ENCODE data around the gene PLAC9.

PLAC9 gene

GRCh38 chr10:80153460-80153859 is 20.9 kb downstream of the PLAC9 start:
- WGBS (ENCODE audit: insufficient coverage): 100% methylated on average over 3 of the region's 3 CpGs
- ChIA-PET POLR2A (no interaction called here), CTCF (interaction anchor here (0.9 to 1.7 kb wide), 5 partner anchors 9 to 33 kb away, joined by 3 to 6 read pairs (median 3); no protein-coding TSS in a partner anchor)
- no peak overlapping the region for H3K4me3 ChIP-seq (ENCODE audit: control insufficient read depth in 1 of 7, extremely low read depth in 1 of 7, insufficient read depth in 4 of 7, low read depth in 2 of 7, low read length in 6 of 7)
- DNase-seq: no peak
- H3K36me3 ChIP-seq (ENCODE audit: control insufficient read depth in 4 of 4, insufficient read depth in 4 of 4, low read length in 3 of 4): peaks cover 19 to 86% (median 62%) of the 10 kb centered on the region in 4 experiments
- no peaks in the 10 kb centered on the region for H3K27me3 ChIP-seq (replicated peaks in 2 of 5; ENCODE audit: control insufficient read depth in 4 of 5, insufficient read depth in 5 of 5, low read length in 4 of 5)
- peaks cover 0 to 15% (median 3%) of the 10 kb centered on the region in 5 experiments for H3K9me3 ChIP-seq (ENCODE audit: control extremely low read depth in 1 of 5, control insufficient read depth in 4 of 5, insufficient read depth in 2 of 5, low read depth in 1 of 5, low read length in 4 of 5)
- H3K4me1 ChIP-seq (ENCODE audit: control extremely low read depth in 1 of 4, control insufficient read depth in 4 of 4, insufficient read depth in 4 of 4, low read length in 3 of 4): peaks cover 0 to 13% (median 8%) of the 10 kb centered on the region in 4 experiments
- no peak overlapping the region for H3K27ac ChIP-seq (ENCODE audit: insufficient read depth in 1 of 2, low read depth in 1 of 2, low read length in 2 of 2, poor library complexity in 1 of 2, severe bottlenecking in 2 of 2)

- ChIA-PET POLR2A (no interaction called here), CTCF (interaction anchor here (1.2 to 1.7 kb wide), 3 partner anchors 8 to 11 kb away, joined by 3 to 6 read pairs (median 4); no protein-coding TSS in a partner anchor)
- Histone ChIP-seq H3K4me3 (ENCODE audit: control insufficient read depth in 1 of 7, extremely low read depth in 1 of 7, insufficient read depth in 4 of 7, low read depth in 2 of 7, low read length in 6 of 7) (no peak overlapping the region), H3K27me3 (replicated peaks in 2 of 5; ENCODE audit: control insufficient read depth in 4 of 5, insufficient read depth in 5 of 5, low read length in 4 of 5) (no peaks in the 10 kb centered on the region), H3K27ac (ENCODE audit: insufficient read depth in 1 of 2, low read depth in 1 of 2, low read length in 2 of 2, poor library complexity in 1 of 2, severe bottlenecking in 2 of 2) (no peak overlapping the region), H3K9me3 (ENCODE audit: control extremely low read depth in 1 of 5, control insufficient read depth in 4 of 5, insufficient read depth in 2 of 5, low read depth in 1 of 5, low read length in 4 of 5) (peaks cover 0 to 7% (median 3%) of the 10 kb centered on the region in 5 experiments), H3K4me1 (ENCODE audit: control extremely low read depth in 1 of 4, control insufficient read depth in 4 of 4, insufficient read depth in 4 of 4, low read length in 3 of 4) (peaks cover 0 to 21% (median 16%) of the 10 kb centered on the region in 4 experiments), H3K36me3 (ENCODE audit: control insufficient read depth in 4 of 4, insufficient read depth in 4 of 4, low read length in 3 of 4) (peaks cover 19 to 91% (median 59%) of the 10 kb centered on the region in 4 experiments)
- no peak for DNase-seq
- 100% methylated on average over 2 of the region's 5 CpGs for WGBS (ENCODE audit: insufficient coverage)
These were observed 22.1 kb downstream of the PLAC9 start for GRCh38 chr10:80154626-80154977.

GRCh38 chr10:80154978-80155695 is 22.6 kb downstream of the PLAC9 start:
- DNase-seq: no peak
- H3K4me1 ChIP-seq (ENCODE audit: control extremely low read depth in 1 of 4, control insufficient read depth in 4 of 4, insufficient read depth in 4 of 4, low read length in 3 of 4): peaks cover 0 to 21% (median 16%) of the 10 kb centered on the region in 4 experiments
- 91% methylated on average over 7 of the region's 10 CpGs for WGBS (ENCODE audit: insufficient coverage)
- ChIA-PET POLR2A (no interaction called here), CTCF (interaction anchor here (1.7 kb wide), 1 partner anchor 10 kb away, joined by 4 read pairs; no protein-coding TSS in a partner anchor)
- H3K4me3 ChIP-seq (ENCODE audit: control insufficient read depth in 1 of 7, extremely low read depth in 1 of 7, insufficient read depth in 4 of 7, low read depth in 2 of 7, low read length in 6 of 7): no peak overlapping the region
- H3K36me3 ChIP-seq (ENCODE audit: control insufficient read depth in 4 of 4, insufficient read depth in 4 of 4, low read length in 3 of 4): peaks cover 17 to 94% (median 56%) of the 10 kb centered on the region in 4 experiments
- H3K27me3 ChIP-seq (replicated peaks in 2 of 5; ENCODE audit: control insufficient read depth in 4 of 5, insufficient read depth in 5 of 5, low read length in 4 of 5): no peaks in the 10 kb centered on the region
- H3K9me3 ChIP-seq (ENCODE audit: control extremely low read depth in 1 of 5, control insufficient read depth in 4 of 5, insufficient read depth in 2 of 5, low read depth in 1 of 5, low read length in 4 of 5): peaks cover 0 to 3% (median 0%) of the 10 kb centered on the region in 5 experiments
- H3K27ac ChIP-seq (ENCODE audit: insufficient read depth in 1 of 2, low read depth in 1 of 2, low read length in 2 of 2, poor library complexity in 1 of 2, severe bottlenecking in 2 of 2): no peak overlapping the region

GRCh38 chr10:80155696-80156215 is 23.2 kb downstream of the PLAC9 start:
- ChIA-PET POLR2A (no interaction called here), CTCF (interaction anchor here (0.8 to 1.2 kb wide), 3 partner anchors 12 to 39 kb away, joined by 3 to 4 read pairs (median 3); no protein-coding TSS in a partner anchor)
- Histone ChIP-seq H3K4me3 (ENCODE audit: control insufficient read depth in 1 of 7, extremely low read depth in 1 of 7, insufficient read depth in 4 of 7, low read depth in 2 of 7, low read length in 6 of 7) (no peak overlapping the region), H3K9me3 (ENCODE audit: control extremely low read depth in 1 of 5, control insufficient read depth in 4 of 5, insufficient read depth in 2 of 5, low read depth in 1 of 5, low read length in 4 of 5) (peaks cover 0 to 2% (median 0%) of the 10 kb centered on the region in 5 experiments), H3K36me3 (ENCODE audit: control insufficient read depth in 4 of 4, insufficient read depth in 4 of 4, low read length in 3 of 4) (peaks cover 16 to 92% (median 53%) of the 10 kb centered on the region in 4 experiments), H3K27me3 (replicated peaks in 2 of 5; ENCODE audit: control insufficient read depth in 4 of 5, insufficient read depth in 5 of 5, low read length in 4 of 5) (no peaks in the 10 kb centered on the region), H3K4me1 (ENCODE audit: control extremely low read depth in 1 of 4, control insufficient read depth in 4 of 4, insufficient read depth in 4 of 4, low read length in 3 of 4) (peaks cover 0 to 21% (median 16%) of the 10 kb centered on the region in 4 experiments), H3K27ac (ENCODE audit: insufficient read depth in 1 of 2, low read depth in 1 of 2, low read length in 2 of 2, poor library complexity in 1 of 2, severe bottlenecking in 2 of 2) (no peak overlapping the region)
- WGBS (ENCODE audit: insufficient coverage): 100% methylated on average over 7 of the region's 8 CpGs
- DNase-seq: no peak

- DNase-seq: no peak
- WGBS (ENCODE audit: insufficient coverage): 100% methylated on average over 3 of the region's 5 CpGs
- ChIA-PET CTCF (interaction anchor here (0.8 to 1.2 kb wide), 3 partner anchors 12 to 38 kb away, joined by 3 to 4 read pairs (median 3); no protein-coding TSS in a partner anchor), POLR2A (no interaction called here)
- Histone ChIP-seq H3K4me1 (ENCODE audit: control extremely low read depth in 1 of 4, control insufficient read depth in 4 of 4, insufficient read depth in 4 of 4, low read length in 3 of 4) (peaks cover 0 to 21% (median 16%) of the 10 kb centered on the region in 4 experiments), H3K27me3 (replicated peaks in 2 of 5; ENCODE audit: control insufficient read depth in 4 of 5, insufficient read depth in 5 of 5, low read length in 4 of 5) (no peaks in the 10 kb centered on the region), H3K9me3 (ENCODE audit: control extremely low read depth in 1 of 5, control insufficient read depth in 4 of 5, insufficient read depth in 2 of 5, low read depth in 1 of 5, low read length in 4 of 5) (peaks cover 0 to 2% (median 0%) of the 10 kb centered on the region in 5 experiments), H3K27ac (ENCODE audit: insufficient read depth in 1 of 2, low read depth in 1 of 2, low read length in 2 of 2, poor library complexity in 1 of 2, severe bottlenecking in 2 of 2) (no peak overlapping the region), H3K4me3 (ENCODE audit: control insufficient read depth in 1 of 7, extremely low read depth in 1 of 7, insufficient read depth in 4 of 7, low read depth in 2 of 7, low read length in 6 of 7) (no peak overlapping the region), H3K36me3 (ENCODE audit: control insufficient read depth in 4 of 4, insufficient read depth in 4 of 4, low read length in 3 of 4) (peaks cover 16 to 92% (median 53%) of the 10 kb centered on the region in 4 experiments)
These were observed 23.7 kb downstream of the PLAC9 start for GRCh38 chr10:80156216-80156615.

- no peak for DNase-seq
- ChIA-PET POLR2A (no interaction called here), CTCF (interaction anchor here (1.0 to 1.5 kb wide), 4 partner anchors 14 to 51 kb away, joined by 3 to 4 read pairs (median 4); no protein-coding TSS in a partner anchor)
- H3K27me3 ChIP-seq (replicated peaks in 2 of 5; ENCODE audit: control insufficient read depth in 4 of 5, insufficient read depth in 5 of 5, low read length in 4 of 5): no peaks in the 10 kb centered on the region
- H3K4me3 ChIP-seq (ENCODE audit: control insufficient read depth in 1 of 7, extremely low read depth in 1 of 7, insufficient read depth in 4 of 7, low read depth in 2 of 7, low read length in 6 of 7): no peak overlapping the region
- peaks cover 0 to 21% (median 16%) of the 10 kb centered on the region in 4 experiments for H3K4me1 ChIP-seq (ENCODE audit: control extremely low read depth in 1 of 4, control insufficient read depth in 4 of 4, insufficient read depth in 4 of 4, low read length in 3 of 4)
- peaks cover 12 to 93% (median 53%) of the 10 kb centered on the region in 4 experiments for H3K36me3 ChIP-seq (ENCODE audit: control insufficient read depth in 4 of 4, insufficient read depth in 4 of 4, low read length in 3 of 4)
- 96% methylated on average over 11 of the region's 14 CpGs for WGBS (ENCODE audit: insufficient coverage)
- H3K27ac ChIP-seq (ENCODE audit: insufficient read depth in 1 of 2, low read depth in 1 of 2, low read length in 2 of 2, poor library complexity in 1 of 2, severe bottlenecking in 2 of 2): no peak overlapping the region
- no peaks in the 10 kb centered on the region for H3K9me3 ChIP-seq (ENCODE audit: control extremely low read depth in 1 of 5, control insufficient read depth in 4 of 5, insufficient read depth in 2 of 5, low read depth in 1 of 5, low read length in 4 of 5)
These were observed 25.0 kb downstream of the PLAC9 start for GRCh38 chr10:80157561-80157960.

Measured in common myeloid progenitor, CD34-positive (primary cell).